IMR-90 (cell line): ENCODE results near the gene MYBPH. TPM values are rescaled to one million over a fixed set of nuclear protein-coding genes. Genes with fewer than 3 reads are reported as not detected.

ENCODE experiments used
- ATAC-seq: fragments of 200-7000 bp; cut with Tn5 transposase; 2 replicates; pipeline ENCODE4 v1.9.1; 2020; ENCODE audit warnings: low read depth, mild to moderate bottlenecking, moderate library complexity
- BruUV-seq: library from RNA; stranded (reverse); fragments of 400-500 nt; replicated peaks from 2 replicates; lab custom pipeline; 2021; lab: Mats Ljungman, UMichigan
- CTCF ChIA-PET: fragments of 300-600 bp; formaldehyde crosslinking; extraction: SDS; loops from one replicate; lab custom pipeline; 2021; ENCODE audit warnings: antibody characterized with exemption; lab: Yijun Ruan, JAX
- POLR2A ChIA-PET: fragments of 300-600 bp; sonication (Branson Sonifier 250); formaldehyde crosslinking; loops from one replicate; lab custom pipeline; 2022; ENCODE audit warnings: antibody characterized with exemption; ENCODE audit not compliant: unreplicated experiment; lab: Charles Lee
- DNase-seq: peaks from one replicate; pipeline ENCODE4 v3.0.0; 2013
- H2AFZ ChIP-seq: replicated peaks from 2 replicates; pipeline ENCODE3; 2013; ENCODE audit warnings: low read length, mild to moderate bottlenecking; ENCODE audit not compliant: poor library complexity
- H2AK5ac ChIP-seq: 2 replicates; pipeline ENCODE4 v1.6.1; 2013; ENCODE audit warnings: low read depth, low read length, inconsistent platforms
- H2AK9ac ChIP-seq: replicated peaks from 2 replicates; pipeline ENCODE3; 2013; ENCODE audit warnings: mild to moderate bottlenecking, low read depth, low read length, moderate library complexity; ENCODE audit not compliant: poor library complexity
- H2BK120ac ChIP-seq: 2 replicates; pipeline ENCODE4 v1.6.1; 2013; ENCODE audit warnings: low read depth, low read length, inconsistent platforms
- H2BK15ac ChIP-seq: 3 replicates; pipeline ENCODE4 v1.6.1; 2013; ENCODE audit warnings: low read depth, low read length, inconsistent platforms
- H2BK20ac ChIP-seq: 2 replicates; pipeline ENCODE4 v1.6.1; 2013; ENCODE audit warnings: low read depth, mild to moderate bottlenecking, inconsistent platforms, low read length, moderate library complexity
- H2BK5ac ChIP-seq: 2 replicates; pipeline ENCODE4 v1.6.1; 2013; ENCODE audit warnings: mild to moderate bottlenecking, low read depth, low read length, inconsistent platforms; ENCODE audit not compliant: poor library complexity, severe bottlenecking
- H3K14ac ChIP-seq: replicated peaks from 2 replicates; pipeline ENCODE4 v1.6.1; 2013; ENCODE audit warnings: low read depth, low read length, inconsistent platforms
- H3K18ac ChIP-seq: 2 replicates; pipeline ENCODE4 v1.6.1; 2013; ENCODE audit warnings: low read depth, low read length, control low read depth
- H3K23ac ChIP-seq: 2 replicates; pipeline ENCODE4 v1.6.1; 2013; ENCODE audit warnings: low read depth, low read length, inconsistent platforms
- H3K27ac ChIP-seq: 2 replicates; pipeline ENCODE4 v1.5.1; 2013; ENCODE audit warnings: mild to moderate bottlenecking, control low read depth, low read length; ENCODE audit not compliant: insufficient read depth
- H3K27me3 ChIP-seq: 2 replicates; pipeline ENCODE4 v1.6.1; 2013; ENCODE audit warnings: low read length; ENCODE audit not compliant: control insufficient read depth, insufficient read depth
- H3K36me3 ChIP-seq: 2 replicates; pipeline ENCODE4 v1.6.1; 2013; ENCODE audit warnings: low read length, mixed read lengths; ENCODE audit not compliant: control insufficient read depth, insufficient read depth
- H3K4ac ChIP-seq: 2 replicates; pipeline ENCODE4 v1.6.1; 2013; ENCODE audit warnings: low read depth, low read length, inconsistent platforms
- H3K4me1 ChIP-seq: 2 replicates; pipeline ENCODE4 v1.6.1; 2013; ENCODE audit warnings: low read length, mixed read lengths; ENCODE audit not compliant: control insufficient read depth, insufficient read depth
- H3K4me2 ChIP-seq: 2 replicates; pipeline ENCODE4 v1.6.1; 2013; ENCODE audit warnings: low read depth, mild to moderate bottlenecking, control low read depth, low read length, moderate library complexity
- H3K4me3 ChIP-seq: 2 replicates; pipeline ENCODE4 v1.5.1; 2013; ENCODE audit warnings: low read depth, mild to moderate bottlenecking, control low read depth, low read length, moderate library complexity; ENCODE audit not compliant: insufficient read depth
- H3K56ac ChIP-seq: 2 replicates; pipeline ENCODE4 v1.6.1; 2013; ENCODE audit warnings: low read length, inconsistent platforms; ENCODE audit not compliant: insufficient read depth; ENCODE audit errors: extremely low read depth
- H3K79me1 ChIP-seq, 2 experiments: 2 replicates each; pipeline ENCODE4 v1.6.1; 2013; ENCODE audit warnings: low read length in 2 of 2, inconsistent platforms in 1 of 2, low read depth in 1 of 2
- H3K9ac ChIP-seq: 2 replicates; pipeline ENCODE4 v1.6.1; 2013; ENCODE audit warnings: low read depth, low read length, control low read depth
- H3K9me1 ChIP-seq: 2 replicates; pipeline ENCODE4 v1.6.1; 2013; ENCODE audit warnings: low read length, inconsistent platforms; ENCODE audit not compliant: insufficient read depth
- H3K9me3 ChIP-seq: 2 replicates; pipeline ENCODE4 v1.6.1; 2013; ENCODE audit warnings: low read length; ENCODE audit not compliant: control insufficient read depth, insufficient read depth
- H4K20me1 ChIP-seq: 2 replicates; pipeline ENCODE4 v1.6.1; 2013; ENCODE audit warnings: low read length, inconsistent platforms; ENCODE audit not compliant: insufficient read depth
- H4K5ac ChIP-seq: 2 replicates; pipeline ENCODE4 v1.6.1; 2013; ENCODE audit warnings: mild to moderate bottlenecking, low read depth, low read length, control low read depth
- H4K8ac ChIP-seq, 2 experiments: 2 replicates each; pipeline ENCODE4 v1.6.1; 2013; ENCODE audit warnings: low read depth in 2 of 2, low read length in 2 of 2, control low read depth in 1 of 2, inconsistent platforms in 1 of 2
- H4K91ac ChIP-seq: 2 replicates; pipeline ENCODE4 v1.6.1; 2013; ENCODE audit warnings: low read depth, low read length, inconsistent platforms; ENCODE audit not compliant: insufficient read depth
- CEBPB ChIP-seq: IDR thresholded peaks from 2 replicates; pipeline ENCODE4 v1.6.1; 2012; ENCODE audit warnings: low read depth, low read length, improper control_type of control experiment
- CHD1 ChIP-seq: IDR thresholded peaks from 2 replicates; pipeline ENCODE4 v1.6.1; 2012; ENCODE audit warnings: low read depth, low read length, improper control_type of control experiment
- CTCF ChIP-seq: conservative IDR thresholded peaks from 2 replicates; pipeline ENCODE4 v1.5.1; 2012; ENCODE audit warnings: mild to moderate bottlenecking, low read depth, low read length, improper control_type of control experiment
- MAFK ChIP-seq: IDR thresholded peaks from 2 replicates; pipeline ENCODE4 v1.6.1; 2012; ENCODE audit warnings: low read depth, low read length, improper control_type of control experiment
- NFE2L2 ChIP-seq: fragments of 150-350 bp; IDR thresholded peaks from 2 replicates; pipeline ENCODE4 v1.6.1; 2016; ENCODE audit warnings: low read depth, mild to moderate bottlenecking, low read length
- POLR2A ChIP-seq: IDR thresholded peaks from 2 replicates; pipeline ENCODE4 v1.6.1; 2012; ENCODE audit warnings: mild to moderate bottlenecking, low read depth, low read length
- RAD21 ChIP-seq: IDR thresholded peaks from 2 replicates; pipeline ENCODE4 v1.6.1; 2012; ENCODE audit warnings: low read length, improper control_type of control experiment
- RCOR1 ChIP-seq: IDR thresholded peaks from 2 replicates; pipeline ENCODE4 v1.6.1; 2012; ENCODE audit warnings: mild to moderate bottlenecking, low read length, improper control_type of control experiment; ENCODE audit not compliant: insufficient replicate concordance
- SMC3 ChIP-seq: fragments of 150-350 bp; IDR thresholded peaks from 2 replicates; pipeline ENCODE4 v1.6.1; 2016; ENCODE audit warnings: low read depth, mild to moderate bottlenecking, antibody characterized with exemption, low read length, moderate library complexity
- USF2 ChIP-seq: fragments of 150-350 bp; IDR thresholded peaks from 2 replicates; pipeline ENCODE4 v1.6.1; 2017; ENCODE audit warnings: mild to moderate bottlenecking, antibody characterized with exemption, low read length, low read depth
- WGBS, 2 experiments: methylation state at CpG; one replicate each; pipeline versions ENCODE4 v1.1.5 to v1.1.7; 2013; ENCODE audit warnings: missing lambda C conversion rate in 2 of 2; ENCODE audit not compliant: insufficient read length in 1 of 2; ENCODE audit errors: extremely low coverage in 2 of 2; 5-methylcytosine and 5-hydroxymethylcytosine counted together
- dilution Hi-C: fragments of 300-500 bp; cut with HindIII; formaldehyde crosslinking; loops from one replicate; pipeline ENCODE4 v1.14.3; 2018; ENCODE audit warnings: low sequenced_read_pairs; ENCODE audit not compliant: unreplicated experiment
- in situ Hi-C: fragments of 300-500 bp; cut with MboI; formaldehyde crosslinking; loops from 3 replicates; pipeline ENCODE4 v1.14.3; 2019; ENCODE audit warnings: low sequenced_read_pairs, inconsistent platforms, mixed read lengths
- intact Hi-C: fragments of 100-400 bp; cut with micrococcal nuclease; formaldehyde crosslinking; loops from 2 replicates; pipeline ENCODE4 v1.10.0; 2022
- polyA plus RNA-seq, 3 experiments: library from polyadenylated mRNA; depleted of rRNA; stranded (reverse); fragments of >200 nt; gene quantifications; 2 replicates each; pipeline ENCODE4 v1.2.3, GENCODE V29; 2012; ENCODE audit warnings: low replicate concordance in 1 of 3
- total RNA-seq: library from RNA; depleted of rRNA; stranded (reverse); fragments of >200 nt; gene quantifications from 2 replicates; pipeline ENCODE4 v1.2.3, GENCODE V29; 2012

MYBPH gene
- total and polyA plus RNA-seq, 2 of the 4 experiments (the other 2 are of a cell fraction), result not detected

DNA sequence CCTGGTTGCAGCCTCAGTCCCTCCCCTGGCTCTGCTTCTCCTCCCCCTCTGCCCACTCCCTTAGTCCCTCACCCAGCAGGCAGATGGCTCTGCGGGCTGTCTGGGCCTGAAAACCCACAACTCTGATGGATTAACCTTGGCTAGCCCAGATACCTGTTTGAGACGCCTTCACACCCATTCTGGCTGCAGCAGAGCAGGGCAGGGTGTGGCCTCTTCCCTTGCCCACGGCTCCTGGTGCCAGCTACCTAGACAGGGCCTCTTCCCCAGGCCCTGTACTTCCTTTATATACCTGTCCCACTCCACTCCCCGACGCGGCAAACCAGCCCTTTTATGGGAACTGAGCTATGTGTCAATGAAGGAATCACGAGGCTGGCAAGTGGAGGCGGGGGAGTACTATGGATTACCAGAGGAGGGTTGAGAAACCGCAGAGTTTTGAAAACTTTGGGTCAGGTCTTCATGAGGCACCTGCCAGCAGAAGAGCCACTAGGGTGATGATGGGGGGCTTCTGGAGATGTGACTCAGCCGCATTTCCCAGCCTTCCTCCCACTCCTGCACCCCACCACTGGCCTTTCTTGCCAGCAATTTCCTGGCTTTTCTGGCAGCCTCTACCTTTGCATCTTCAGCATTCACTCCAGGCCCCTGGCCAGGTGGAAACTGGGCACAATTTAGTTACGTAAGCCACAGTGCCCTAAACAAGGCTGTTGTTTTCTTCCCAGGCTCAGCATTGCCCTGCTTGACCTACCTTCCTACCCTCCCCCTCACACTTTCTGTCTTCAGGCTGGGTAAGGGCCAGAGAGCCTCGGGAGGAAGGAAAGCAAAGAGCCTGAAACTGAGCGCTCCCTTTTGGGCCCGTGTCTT, 11.0 kb upstream of the MYBPH start, which contains the start of gene CHI3L1 (continued):
- TF ChIP-seq RCOR1, result no peak

DNA sequence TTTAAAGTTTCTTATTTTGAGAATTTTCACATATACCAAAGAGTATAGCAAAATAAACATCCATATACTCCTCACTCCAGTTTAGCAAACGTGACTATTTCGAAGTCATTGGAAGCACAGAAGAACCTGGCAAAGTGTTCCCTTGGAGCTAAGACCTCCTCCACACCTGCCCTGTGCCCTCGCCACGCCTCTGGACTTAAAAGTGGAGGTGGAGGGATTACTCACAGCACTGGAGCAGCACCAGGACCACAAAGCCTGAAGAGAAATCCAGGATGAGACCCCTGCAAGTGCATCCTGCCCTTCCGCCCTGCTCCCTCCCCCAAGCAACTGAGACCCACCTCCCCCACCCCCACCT, 10.4 kb upstream of the MYBPH start:
- Histone ChIP-seq H3K4me2 (no peak overlapping the region), H3K56ac (no peak overlapping the region), H2AFZ (no peak overlapping the region), H4K20me1 (no peaks in the 10 kb centered on the region), H2BK20ac (no peak overlapping the region), H3K79me1 (no peaks in the 10 kb centered on the region), H3K4ac (no peak overlapping the region), H3K18ac (no peak overlapping the region), H4K5ac (no peak overlapping the region), H3K14ac (no peak overlapping the region), H2AK9ac (no peak overlapping the region), H3K4me3 (no peak overlapping the region), H4K8ac (no peak overlapping the region), H3K27ac (no peak overlapping the region), H3K27me3 (peaks cover 20% of the 10 kb centered on the region), H2AK5ac (no peak overlapping the region), H3K9ac (no peak overlapping the region), H2BK5ac (no peak overlapping the region), H2BK15ac (no peak overlapping the region), H3K9me3 (no peaks in the 10 kb centered on the region), H3K23ac (no peak overlapping the region), H3K36me3 (no peaks in the 10 kb centered on the region), H3K9me1 (no peaks in the 10 kb centered on the region), H3K4me1 (peaks cover 3% of the 10 kb centered on the region; the same call in 1 of the 2 replicates), H2BK120ac (no peak overlapping the region), H4K91ac (no peak overlapping the region)
- ChIA-PET CTCF (no interaction called here), POLR2A (no interaction called here)
- ATAC-seq, result no peak
- no TSS peak for BruUV-seq
- DNase-seq, result no peak
- TF ChIP-seq CHD1, result no peak
- TF ChIP-seq RAD21, result no peak
- no peak for TF ChIP-seq CTCF
- no peak for TF ChIP-seq SMC3
- no peak for TF ChIP-seq NFE2L2
- no peak for TF ChIP-seq MAFK
- TF ChIP-seq USF2, result no peak
- no peak for TF ChIP-seq RCOR1
- TF ChIP-seq POLR2A, result no peak
- TF ChIP-seq CEBPB, result no peak
- in situ Hi-C loops, result no loop called here
- WGBS, 2 experiments, result no CpG with 5 or more reads among the region's 5 CpGs
- intact Hi-C loops, result no loop called here
- dilution Hi-C loops, result no loop called here
